H1 (cell line): ENCODE measurements around the gene TPD52L2.

ENCODE experiments used
- BCL11A ChIP-seq, 2 experiments: IDR thresholded peaks; one replicate each; pipeline ENCODE4 v1.6.1; 2011; ENCODE audit warnings: low read depth in 2 of 2, low read length in 2 of 2, mild to moderate bottlenecking in 2 of 2
- CEBPB ChIP-seq: IDR thresholded peaks from 2 replicates; pipeline ENCODE4 v1.6.1; 2012; ENCODE audit warnings: low read depth, low read length
- CTCF ChIP-seq, 3 experiments: IDR thresholded peaks; 1 replicate in 2 of 3; 2 replicates in 1 of 3; pipeline versions ENCODE4 v1.5.1 to v1.6.1; 2011; ENCODE audit warnings: low read length in 3 of 3, mild to moderate bottlenecking in 3 of 3, inconsistent platforms in 2 of 3, low read depth in 1 of 3, moderate library complexity in 1 of 3; ENCODE audit not compliant: insufficient read depth in 1 of 3; ENCODE audit errors: control extremely low read depth in 1 of 3
- EP300 ChIP-seq, 2 experiments: IDR thresholded peaks; 1 replicate in 1 of 2; 2 replicates in 1 of 2; pipeline ENCODE4 v1.6.1; 2011 to 2012; ENCODE audit warnings: low read depth in 2 of 2, low read length in 2 of 2, mild to moderate bottlenecking in 2 of 2, borderline replicate concordance in 1 of 2, inconsistent platforms in 1 of 2, moderate library complexity in 1 of 2
- HDAC2 ChIP-seq, 2 experiments: fragments of 300-600 bp in 1 of 2; sonication (generic) in 1 of 2; IDR thresholded peaks; 2 replicates each; pipeline ENCODE4 v1.6.1; 2011 to 2012; ENCODE audit warnings: low read depth in 2 of 2, low read length in 2 of 2, mild to moderate bottlenecking in 2 of 2, moderate library complexity in 2 of 2, borderline replicate concordance in 1 of 2, inconsistent platforms in 1 of 2
- POLR2AphosphoS5 ChIP-seq: IDR thresholded peaks from 2 replicates; pipeline ENCODE4 v1.6.1; 2011; ENCODE audit warnings: low read depth, low read length

- TF ChIP-seq EP300 (IDR thresholded peaks at IDR 0.05; ENCODE audit: borderline replicate concordance in 1 of 2, low read depth in 2 of 2, low read length in 2 of 2) (no peak), CEBPB (no peak), POLR2AphosphoS5 (no peak), HDAC2 (IDR thresholded peaks at IDR 0.05; ENCODE audit: borderline replicate concordance in 1 of 2, low read depth in 2 of 2, low read length in 2 of 2) (no peak), BCL11A (IDR thresholded peaks at IDR 0.05; ENCODE audit: low read depth in 2 of 2, low read length in 2 of 2) (no peak), CTCF (IDR thresholded peaks at IDR 0.05; ENCODE audit: control extremely low read depth in 1 of 3, insufficient read depth in 1 of 3, low read depth in 1 of 3, low read length in 3 of 3) (no peak)
Observed at GRCh38 chr20:63863021-63863797, 1.9 kb upstream of the TPD52L2 start.
